GM21367 (cell line): Measurements from ENCODE around the gene MTMR6.

Source experiments
- ATAC-seq: cut with Tn5 transposase; IDR thresholded peaks from one replicate; pipeline ENCODE4 v1.9.1; 2021; ENCODE audit not compliant: unreplicated experiment

The MTMR6 gene

GRCh38 chr13:25281193-25281934, 5.9 kb downstream of the MTMR6 start:
- peak; percentile 74 for ATAC-seq

DNA sequence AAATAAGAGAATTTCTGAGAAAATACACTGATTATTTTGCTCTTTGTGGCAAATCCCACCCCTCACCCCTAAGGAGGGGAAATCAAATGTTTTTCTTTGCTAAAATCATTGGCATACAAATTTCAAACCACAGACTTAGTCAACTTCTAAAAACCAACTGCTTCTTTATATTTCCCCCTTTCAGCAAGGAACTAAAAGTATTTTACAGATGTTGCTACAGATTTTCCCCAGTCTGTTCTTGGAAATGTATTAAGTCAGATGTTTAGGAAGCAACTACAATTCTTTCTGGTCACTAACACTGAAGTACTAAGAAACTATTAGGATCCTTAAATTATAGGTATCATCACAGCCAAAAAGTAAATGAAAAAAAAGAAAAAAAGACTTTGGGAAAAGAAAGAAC, 6.9 kb downstream of the MTMR6 start:
- ATAC-seq, result no peak

- ATAC-seq, result no peak
These were observed 10.5 kb downstream of the MTMR6 start for GRCh38 chr13:25276748-25277147.

DNA sequence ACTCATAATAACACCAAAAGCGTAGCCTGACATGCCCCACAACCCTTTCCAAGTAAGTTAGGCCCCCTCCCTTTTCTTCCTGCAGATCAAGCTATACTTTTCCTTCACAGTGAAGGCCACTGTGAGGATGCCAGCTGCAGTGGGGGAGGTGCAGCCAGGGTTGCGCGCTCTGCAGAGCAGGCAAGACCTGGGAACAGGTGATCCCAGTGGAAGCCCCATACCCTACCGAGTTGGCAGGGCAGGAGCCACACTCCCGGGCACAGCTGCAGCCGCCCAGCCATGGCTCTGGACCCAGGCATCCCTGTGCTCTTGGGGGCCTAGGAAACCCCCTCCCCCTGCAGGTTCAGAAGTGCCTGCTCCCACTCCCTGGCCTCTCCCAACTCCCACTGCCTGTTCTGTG, 18.7 kb downstream of the MTMR6 start:
- ATAC-seq, result no peak

DNA sequence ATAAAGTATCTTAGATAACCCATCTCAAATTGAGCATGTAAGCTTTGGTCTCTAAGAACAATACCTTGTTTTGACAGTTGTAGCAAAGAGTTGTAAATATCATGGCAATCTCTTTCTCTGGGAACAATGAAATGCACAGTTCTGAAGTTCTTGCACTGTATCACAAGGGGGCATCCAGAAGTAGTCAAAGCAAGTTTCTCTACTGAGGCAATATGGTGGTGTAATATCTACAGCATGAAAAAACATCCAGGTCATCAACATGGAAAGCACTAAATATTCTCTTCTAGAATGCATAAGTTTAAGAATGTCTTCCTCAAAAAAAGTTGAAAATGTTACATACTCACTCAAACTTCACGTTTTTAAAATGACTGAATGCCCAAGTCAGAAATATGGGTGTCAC, 19.6 kb downstream of the MTMR6 start:
- ATAC-seq, result peak; percentile 58

DNA sequence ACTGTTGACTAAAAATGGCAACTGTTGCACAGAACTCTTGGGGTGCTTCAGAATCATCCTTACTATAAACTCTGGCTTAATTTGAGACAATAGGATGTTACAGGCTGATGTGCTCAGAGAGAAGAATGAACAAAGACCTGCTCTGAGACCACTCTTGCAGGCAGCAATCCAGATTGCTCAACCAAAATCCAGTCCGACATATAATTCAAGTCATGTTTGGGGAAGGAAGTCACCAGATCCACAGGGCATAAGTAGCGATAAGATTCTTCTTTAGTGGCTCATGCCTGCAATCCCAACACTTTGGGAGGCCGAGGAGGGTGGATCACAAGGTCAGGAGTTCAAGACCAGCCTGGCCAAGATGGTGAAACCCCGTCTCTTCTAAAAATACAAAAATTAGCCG, 20.6 kb downstream of the MTMR6 start:
- ATAC-seq, result no peak

DNA sequence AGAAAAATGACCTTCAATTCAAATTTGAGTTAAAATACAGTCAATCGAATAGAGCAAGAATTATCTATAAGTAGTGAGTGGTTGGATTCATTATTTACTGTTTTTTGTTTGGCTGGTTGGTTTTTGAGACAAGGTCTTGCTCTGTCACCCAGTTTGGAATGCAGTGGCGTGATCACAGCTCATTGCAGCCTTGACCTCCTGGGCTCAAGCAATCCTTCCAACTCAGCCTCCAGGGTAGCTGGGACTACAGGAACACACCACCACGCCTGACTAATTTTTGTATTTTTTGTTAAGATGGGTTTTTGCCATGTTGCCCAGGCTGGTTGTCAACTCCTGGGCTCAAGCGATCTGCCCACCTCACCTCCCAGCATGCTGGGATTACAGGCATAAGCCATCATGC, 25.0 kb downstream of the MTMR6 start:
- ATAC-seq, result no peak

DNA sequence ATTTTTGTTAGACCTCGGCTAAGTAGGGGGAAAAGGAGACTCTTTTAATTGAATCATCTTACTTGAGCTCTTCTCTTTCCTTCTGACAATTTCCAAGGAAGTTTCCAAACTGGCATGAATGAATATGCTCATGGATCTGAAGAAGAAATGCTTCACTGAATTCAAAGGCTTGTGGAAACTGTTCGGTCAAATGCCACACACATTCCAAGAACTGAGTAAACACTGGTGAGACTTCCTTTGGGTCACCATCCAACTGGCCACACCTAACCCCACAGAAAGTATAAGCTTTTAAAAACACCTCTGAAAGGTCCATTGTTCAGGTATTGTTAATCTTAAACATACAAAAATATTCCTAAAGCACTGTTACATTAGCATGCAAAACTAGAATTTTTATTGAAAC, 33.6 kb downstream of the MTMR6 start:
- ATAC-seq, result no peak

- ATAC-seq, result no peak
These were observed 34.5 kb downstream of the MTMR6 start for GRCh38 chr13:25252752-25253151.

- ATAC-seq, result no peak
These were observed 35.1 kb downstream of the MTMR6 start for GRCh38 chr13:25252225-25252624.

- peak; percentile 76 for ATAC-seq
These were observed 38.2 kb downstream of the MTMR6 start for GRCh38 chr13:25249001-25249543.

GRCh38 chr13:25248071-25248470, 39.2 kb downstream of the MTMR6 start:
- no peak for ATAC-seq

- no peak for ATAC-seq
These were observed 39.9 kb downstream of the MTMR6 start for GRCh38 chr13:25247360-25247759.

GRCh38 chr13:25244123-25244522, 43.2 kb downstream of the MTMR6 start:
- no peak for ATAC-seq

GRCh38 chr13:25242956-25243355, 44.3 kb downstream of the MTMR6 start:
- no peak for ATAC-seq

- ATAC-seq, result no peak
These were observed 46.3 kb downstream of the MTMR6 start for GRCh38 chr13:25241007-25241406.

DNA sequence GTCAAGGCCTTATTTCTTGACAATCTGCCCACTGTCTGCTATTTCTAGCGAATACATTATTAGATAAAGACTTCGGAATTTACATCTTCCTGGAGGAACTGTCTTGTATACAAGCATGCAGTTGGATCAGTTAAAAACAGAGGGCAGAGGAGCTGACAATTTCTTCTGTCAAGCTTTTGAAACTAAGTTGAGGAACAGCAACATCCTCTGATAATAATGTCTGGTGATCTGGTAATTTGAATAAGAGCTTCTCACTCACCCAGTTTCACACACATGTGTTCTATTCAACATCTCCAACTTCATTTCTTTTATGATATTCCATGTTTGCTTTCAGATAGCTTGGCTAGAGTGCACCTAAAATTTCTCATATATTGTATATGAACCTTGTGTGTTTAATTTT, 50.2 kb downstream of the MTMR6 start:
- no peak for ATAC-seq

GRCh38 chr13:25233861-25234260, 53.4 kb downstream of the MTMR6 start:
- ATAC-seq, result no peak

GRCh38 chr13:25232937-25233515, 54.3 kb downstream of the MTMR6 start:
- no peak for ATAC-seq

DNA sequence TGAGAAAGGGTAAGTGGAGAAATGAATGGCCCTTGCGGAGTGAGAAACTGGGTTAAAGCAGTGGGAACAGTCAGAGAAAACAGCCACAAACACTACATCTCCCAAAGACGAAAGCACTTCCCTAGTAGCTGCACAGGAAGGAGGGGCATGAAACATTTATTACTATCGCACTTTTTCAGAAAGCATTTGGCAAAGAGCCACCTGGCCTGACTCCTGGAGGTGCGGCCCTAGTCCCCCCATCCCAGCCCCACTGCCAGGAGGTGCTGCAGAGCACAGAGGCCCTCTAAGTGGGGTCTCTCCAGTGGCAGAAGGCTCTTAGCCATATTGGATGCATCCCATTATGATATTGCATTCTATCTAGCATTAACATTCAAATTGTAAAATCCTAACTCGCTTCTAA, 55.8 kb downstream of the MTMR6 start:
- no peak for ATAC-seq

GRCh38 chr13:25227690-25228089, 59.6 kb downstream of the MTMR6 start:
- ATAC-seq, result no peak

DNA sequence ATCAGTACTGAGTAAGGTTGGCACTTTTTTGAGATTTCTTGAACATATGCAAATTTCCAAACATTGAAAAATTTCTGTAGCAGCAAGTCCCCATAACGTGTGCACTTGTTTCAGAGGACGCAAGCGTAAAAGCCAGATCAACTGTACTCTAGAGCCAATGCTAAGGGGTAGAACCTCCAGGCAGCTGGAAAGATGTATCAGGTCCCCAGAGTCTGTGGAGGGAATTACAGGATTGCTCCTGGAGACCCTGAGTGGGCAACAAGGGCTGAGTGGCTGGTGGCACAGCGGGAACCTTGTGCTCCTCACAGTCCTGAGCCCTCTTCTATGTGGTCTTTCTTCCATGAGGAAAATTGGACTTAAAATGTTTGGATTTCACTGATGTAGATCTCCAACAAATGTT, 61.3 kb downstream of the MTMR6 start:
- no peak for ATAC-seq

DNA sequence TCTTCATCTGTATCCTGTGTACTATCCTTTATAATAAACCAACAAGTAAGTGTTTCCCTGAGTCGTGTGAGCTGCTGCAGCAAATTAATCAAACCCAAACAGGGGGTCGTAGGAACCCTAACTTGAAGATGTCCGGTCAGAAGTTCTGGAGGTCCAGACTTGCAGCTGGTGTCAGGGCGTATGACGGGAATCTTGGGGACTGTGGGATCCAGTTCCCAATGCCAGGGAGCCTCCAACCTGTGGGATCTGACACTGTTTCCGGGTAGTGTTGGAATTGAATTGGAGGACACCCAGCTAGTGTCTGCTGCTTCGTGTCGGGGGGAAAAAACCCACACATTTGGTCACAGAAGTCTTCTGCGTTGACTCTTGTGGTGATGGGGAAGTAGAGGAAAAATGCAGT, 63.1 kb downstream of the MTMR6 start:
- ATAC-seq, result no peak
